HepG2 (cell line): ENCODE results near the gene SGMS1. TPM values are rescaled to one million over a fixed set of nuclear protein-coding genes. Genes with fewer than 3 reads are reported as not detected.

Source experiments
- ATAC-seq: fragments of 200-7000 bp; cut with Tn5 transposase; 3 replicates; pipeline ENCODE4 v1.9.1; 2020; ENCODE audit warnings: mild to moderate bottlenecking, moderate library complexity
- BruUV-seq: library from RNA; stranded (reverse); fragments of 400-500 nt; replicated peaks from 2 replicates; lab custom pipeline; 2021; lab: Mats Ljungman, UMichigan
- CTCF ChIA-PET: fragments of 300-600 bp; formaldehyde crosslinking; extraction: SDS; loops from one replicate; lab custom pipeline; 2021; ENCODE audit warnings: low total read pairs, inconsistent platforms, low intra/inter-chr PET ratio; lab: Yijun Ruan, JAX
- POLR2A ChIA-PET: fragments of 350-600 bp; sonication (Branson Sonifier 250); formaldehyde crosslinking; loops from one replicate; lab custom pipeline; 2020; ENCODE audit warnings: antibody characterized with exemption, inconsistent platforms; lab: Yijun Ruan, JAX
- DNase-seq: peaks from one replicate; pipeline ENCODE4 v3.0.0-alpha.2; 2015; ENCODE audit warnings: low spot score
- FAIRE-seq: peaks from 3 replicates; lab custom pipeline; 2011; peaks lifted over from hg19 to GRCh38; lab: Jason Lieb, UNC
- H2AFZ ChIP-seq: one replicate; pipeline ENCODE4 v1.6.1; 2011; ENCODE audit warnings: low read length, inconsistent platforms
- H3K27ac ChIP-seq: fragments of 300-600 bp; 3 replicates; pipeline ENCODE4 v1.8.0; 2011; ENCODE audit warnings: mixed run types, mild to moderate bottlenecking, mixed read lengths, low read length, inconsistent platforms; ENCODE audit not compliant: insufficient read depth; ENCODE audit errors: extremely low read length
- H3K27me3 ChIP-seq, 2 experiments: fragments of 200-600 bp in 1 of 2; 2 replicates in 1 of 2; 3 replicates in 1 of 2; pipeline versions ENCODE4 v1.6.0 to v1.8.0; 2011; ENCODE audit warnings: low read length in 2 of 2, mild to moderate bottlenecking in 2 of 2, moderate library complexity in 2 of 2, inconsistent platforms in 1 of 2; ENCODE audit not compliant: insufficient read depth in 2 of 2, control insufficient read depth in 1 of 2
- H3K36me3 ChIP-seq, 2 experiments: fragments of 200-600 bp in 1 of 2; replicated peaks in 1 of 2; 2 replicates in 1 of 2; 3 replicates in 1 of 2; pipeline versions ENCODE4 v1.5.1 to v1.8.0; 2011; ENCODE audit warnings: low read length in 2 of 2, inconsistent platforms in 1 of 2; ENCODE audit not compliant: insufficient read depth in 2 of 2, control insufficient read depth in 1 of 2
- H3K4me1 ChIP-seq: 2 replicates; pipeline ENCODE4 v1.5.1; 2012; ENCODE audit warnings: low read length, inconsistent platforms; ENCODE audit not compliant: insufficient read depth
- H3K4me2 ChIP-seq: 2 replicates; pipeline ENCODE4 v1.6.0; 2011; ENCODE audit warnings: low read depth, low read length, inconsistent platforms
- H3K4me3 ChIP-seq, 3 experiments: fragments of 200-600 bp in 1 of 3; sonication (generic), shearing (Covaris generic) in 1 of 3; replicated peaks in 1 of 3; 2 replicates each; pipeline ENCODE4 v1.5.1; 2011 to 2016; ENCODE audit warnings: low read length in 3 of 3, inconsistent platforms in 2 of 3, low read depth in 2 of 3, mild to moderate bottlenecking in 2 of 3, control low read depth in 1 of 3, mixed read lengths in 1 of 3; ENCODE audit not compliant: insufficient read depth in 1 of 3
- H3K79me2 ChIP-seq: one replicate; pipeline ENCODE4 v1.6.1; 2011; ENCODE audit warnings: low read length, inconsistent platforms; ENCODE audit not compliant: insufficient read depth
- H3K9ac ChIP-seq: 2 replicates; pipeline ENCODE4 v1.6.0; 2011; ENCODE audit warnings: mild to moderate bottlenecking, low read depth, low read length, inconsistent platforms; ENCODE audit not compliant: insufficient read depth
- H3K9me3 ChIP-seq: 2 replicates; pipeline ENCODE4 v1.5.1; 2012; ENCODE audit warnings: mild to moderate bottlenecking, low read length
- H4K20me1 ChIP-seq: 2 replicates; pipeline ENCODE4 v1.6.0; 2011; ENCODE audit warnings: inconsistent platforms, mild to moderate bottlenecking, low read length, moderate library complexity; ENCODE audit not compliant: insufficient read depth
- ATF3 ChIP-seq: sonication (generic); formaldehyde crosslinking; IDR thresholded peaks from 2 replicates; pipeline ENCODE4 v1.4.0; 2020; ENCODE audit warnings: missing genetic modification reagents
- ATF4 ChIP-seq, 2 experiments: fragments of 450-650 bp in 1 of 2; sonication (generic) in 1 of 2; formaldehyde crosslinking; IDR thresholded peaks; 2 replicates each; pipeline versions ENCODE4 v1.5.0 to v1.8.0; 2020 to 2022; ENCODE audit warnings: mild to moderate bottlenecking in 1 of 2, missing genetic modification reagents in 1 of 2
- CEBPG ChIP-seq: IDR thresholded peaks from 2 replicates; pipeline ENCODE4 v1.6.1; 2016
- EZH2 ChIP-seq: conservative IDR thresholded peaks from 2 replicates; pipeline ENCODE4 v1.6.1; 2012; ENCODE audit warnings: mild to moderate bottlenecking, low read depth, low read length, moderate library complexity
- FOXK1 ChIP-seq: sonication (generic); formaldehyde crosslinking; IDR thresholded peaks from 2 replicates; pipeline ENCODE4 v1.4.0; 2020; ENCODE audit warnings: low read depth, missing genetic modification reagents, borderline replicate concordance
- GATAD2A ChIP-seq: IDR thresholded peaks from 2 replicates; pipeline ENCODE4 v1.6.1; 2016
- JUNB ChIP-seq: sonication (generic); formaldehyde crosslinking; IDR thresholded peaks from 2 replicates; pipeline ENCODE4 v1.8.0; 2022; ENCODE audit warnings: missing genetic modification reagents, mild to moderate bottlenecking, borderline replicate concordance
- KLF15 ChIP-seq: sonication (generic); formaldehyde crosslinking; IDR thresholded peaks from 2 replicates; pipeline ENCODE4 v1.8.1; 2023; ENCODE audit warnings: borderline replicate concordance, mild to moderate bottlenecking, inconsistent platforms, missing genetic modification reagents, mixed read lengths
- SOX13 ChIP-seq, 3 experiments: fragments of 450-650 bp in 1 of 3; sonication (generic) in 1 of 3; formaldehyde crosslinking in 1 of 3; IDR thresholded peaks in 2 of 3; conservative IDR thresholded peaks in 1 of 3; 2 replicates each; pipeline versions ENCODE4 v1.5.0 to v1.6.1; 2016 to 2020; ENCODE audit warnings: antibody characterized with exemption in 1 of 3, mild to moderate bottlenecking in 1 of 3, missing compliant biosample characterization in 1 of 3, missing genetic modification reagents in 1 of 3, moderate library complexity in 1 of 3
- TFDP1 ChIP-seq: IDR thresholded peaks from 2 replicates; pipeline ENCODE4 v1.6.1; 2016; ENCODE audit warnings: missing compliant biosample characterization, missing genetic modification reagents, borderline replicate concordance
- ZBTB34 ChIP-seq: sonication (generic); formaldehyde crosslinking; IDR thresholded peaks from 2 replicates; pipeline ENCODE4 v1.8.0; 2022; ENCODE audit warnings: mild to moderate bottlenecking, missing genetic modification reagents
- ZBTB39 ChIP-seq: sonication (generic); formaldehyde crosslinking; IDR thresholded peaks from 2 replicates; pipeline ENCODE4 v1.5.0; 2020; ENCODE audit warnings: missing genetic modification reagents
- ZNF256 ChIP-seq: sonication (generic); formaldehyde crosslinking; conservative IDR thresholded peaks from 2 replicates; pipeline ENCODE4 v1.4.0; 2020; ENCODE audit warnings: missing genetic modification reagents
- ZNF552 ChIP-seq: sonication (generic); formaldehyde crosslinking; IDR thresholded peaks from 2 replicates; pipeline ENCODE4 v1.9.0; 2022; ENCODE audit warnings: missing genetic modification reagents, mild to moderate bottlenecking, borderline replicate concordance
- ZNF589 ChIP-seq: sonication (generic); formaldehyde crosslinking; conservative IDR thresholded peaks from 2 replicates; pipeline ENCODE4 v1.8.0; 2022; ENCODE audit warnings: mild to moderate bottlenecking, moderate library complexity, missing genetic modification reagents
- ZNF773 ChIP-seq: sonication (generic); formaldehyde crosslinking; IDR thresholded peaks from 2 replicates; pipeline ENCODE4 v1.4.0; 2020; ENCODE audit warnings: missing genetic modification reagents, borderline replicate concordance
- ZSCAN25 ChIP-seq: sonication (generic); formaldehyde crosslinking; IDR thresholded peaks from 2 replicates; pipeline ENCODE4 v1.8.0; 2022; ENCODE audit warnings: mild to moderate bottlenecking, missing genetic modification reagents
- WGBS: methylation state at CpG from one replicate; pipeline ENCODE4 v1.1.6; 2017; ENCODE audit warnings: low lambda C conversion rate; 5-methylcytosine and 5-hydroxymethylcytosine counted together
- in situ Hi-C: cut with HindIII; loops from 2 replicates; pipeline ENCODE4 v1.10.0; 2017; ENCODE audit warnings: low pct_unique_long_range_greater_than_20kb; ENCODE audit not compliant: extremely low pct_ligation_motif_present
- intact Hi-C: fragments of 100-400 bp; cut with micrococcal nuclease; formaldehyde crosslinking; loops from one replicate; pipeline ENCODE4 v1.10.0; 2022; ENCODE audit not compliant: unreplicated experiment
- polyA plus RNA-seq, 8 experiments: library from polyadenylated mRNA; depleted of rRNA in 3 of 8; stranded (reverse) in 7 of 8; unstranded in 1 of 8; fragments of >200 nt; fragmentation: Illumina TruSeq in 4 of 8; extraction: Trizol in 4 of 8; gene quantifications; 2 replicates each; pipeline versions ENCODE4 v1.2.1 to v1.2.3, GENCODE V29; 2011 to 2016; ENCODE audit warnings: low read depth in 4 of 8, missing spikeins in 1 of 8, mixed read lengths in 1 of 8; ENCODE audit not compliant: insufficient read depth in 1 of 8
- total RNA-seq, 5 experiments: library from RNA; depleted of rRNA; stranded (reverse); fragments of >200 nt; fragmentation: Illumina TruSeq; extraction: Trizol; gene quantifications; 2 replicates each; pipeline ENCODE4 v1.2.3, GENCODE V29; 2016; ENCODE audit warnings: low read depth in 1 of 5
- TF ChIP-seq, protein P1 (sequence below): sonication (generic); formaldehyde crosslinking; IDR thresholded peaks from 2 replicates; pipeline ENCODE4 v1.4.0; 2020; ENCODE audit warnings: mild to moderate bottlenecking, low read depth, missing genetic modification reagents

The SGMS1 gene
- total and polyA plus RNA-seq, 2 of the 13 experiments (the other 11 are each of a cell fraction or from before 2014, with no cell fraction given), result 6.5 to 15.1 TPM

- Histone ChIP-seq H3K27me3 (no peaks in the 10 kb centered on the region), H3K9ac (no peak overlapping the region), H3K4me2 (no peak overlapping the region), H3K9me3 (no peaks in the 10 kb centered on the region), H3K4me1 (peaks cover 35% of the 10 kb centered on the region), H4K20me1 (no peaks in the 10 kb centered on the region), H3K4me3 (no peak overlapping the region), H3K36me3 (no peaks in the 10 kb centered on the region), H3K79me2 (no peaks in the 10 kb centered on the region), H2AFZ (no peak overlapping the region), H3K27ac (no peak overlapping the region)
- in situ Hi-C loops, result no loop called here
- ATAC-seq (peak; percentile 37; the same call in 1 of the 3 replicates), DNase-seq (peak; percentile 35), FAIRE-seq (no peak)
- no TSS peak for BruUV-seq
- intact Hi-C loops, result no loop called here
- ChIA-PET CTCF (no interaction called here), POLR2A (interaction anchor here (1.2 kb wide), 1 partner anchor 10 kb away, joined by 3 read pairs; no protein-coding TSS in a partner anchor)
- 75% methylated on average over 2 of the region's 2 CpGs for WGBS
- no peak for TF ChIP-seq KLF15 (CRISPR knock-in tag)
- TF ChIP-seq EZH2, result no peak
- TF ChIP-seq ZBTB34, result no peak
- TF ChIP-seq CEBPG, result peak; percentile 63
- peak; percentile 38; the same call in 1 of the 2 replicates for TF ChIP-seq GATAD2A (CRISPR knock-in tag)
- no peak for TF ChIP-seq TFDP1
- TF ChIP-seq ZNF589 (CRISPR knock-in tag), result no peak
- no peak for TF ChIP-seq ZNF773 (CRISPR knock-in tag)
- TF ChIP-seq FOXK1 (CRISPR knock-in tag), result no peak
- TF ChIP-seq ATF3 (CRISPR knock-in tag), result no peak
- TF ChIP-seq, protein P1, sequence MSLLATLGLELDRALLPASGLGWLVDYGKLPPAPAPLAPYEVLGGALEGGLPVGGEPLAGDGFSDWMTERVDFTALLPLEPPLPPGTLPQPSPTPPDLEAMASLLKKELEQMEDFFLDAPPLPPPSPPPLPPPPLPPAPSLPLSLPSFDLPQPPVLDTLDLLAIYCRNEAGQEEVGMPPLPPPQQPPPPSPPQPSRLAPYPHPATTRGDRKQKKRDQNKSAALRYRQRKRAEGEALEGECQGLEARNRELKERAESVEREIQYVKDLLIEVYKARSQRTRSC, result no peak
- no peak for TF ChIP-seq ZSCAN25 (CRISPR knock-in tag)
- TF ChIP-seq ZNF256 (CRISPR knock-in tag), result no peak
- peak in 1 of 2 experiments; percentile 80; a peak in 2 of 4 replicates for TF ChIP-seq ATF4 (CRISPR knock-in tag; IDR thresholded peaks at IDR 0.05)
- TF ChIP-seq SOX13 (IDR thresholded peaks at IDR 0.05), result no peak
- TF ChIP-seq SOX13 (CRISPR knock-in tag; conservative IDR thresholded peaks at IDR 0.05 in 1 of 2, IDR thresholded peaks at IDR 0.05 in 1 of 2), result peak in 1 of 2 experiments; percentile 33; a peak in 1 of 4 replicates
- TF ChIP-seq ZNF552 (CRISPR knock-in tag), result no peak
- no peak for TF ChIP-seq ZBTB39 (CRISPR knock-in tag)
- no peak for TF ChIP-seq JUNB (CRISPR knock-in tag)
Observed at GRCh38 chr10:50385624-50386023, 238.1 kb downstream of the SGMS1 start.
